Lung (tissue), 12 donors: ENCODE results near the gene EVA1C. TPM values are rescaled to one million over a fixed set of nuclear protein-coding genes. Genes with fewer than 3 reads are reported as not detected.

ENCODE experiments used
- ATAC-seq: fragments of 200-7000 bp; cut with Tn5 transposase; one replicate; pipeline ENCODE4 v1.9.1; 2020; ENCODE audit warnings: moderate number of reproducible peaks; ENCODE audit not compliant: insufficient read depth, low FRiP score
- DNase-seq, 3 donors: peaks; one replicate each; pipeline ENCODE4 v3.0.0-alpha.2; 2013 to 2017
- H3K27ac ChIP-seq, 2 donors: one replicate each; pipeline ENCODE4 v1.5.1; 2013; ENCODE audit warnings: mild to moderate bottlenecking in 2 of 2, moderate library complexity in 2 of 2, control low read depth in 1 of 2, inconsistent platforms in 1 of 2, low read depth in 1 of 2, low read length in 1 of 2
- H3K27me3 ChIP-seq, 3 donors: one replicate each; pipeline ENCODE4 v1.5.1; 2013; ENCODE audit warnings: low read length in 2 of 3; ENCODE audit not compliant: control insufficient read depth in 3 of 3, insufficient read depth in 3 of 3
- H3K36me3 ChIP-seq, 4 donors: one replicate each; pipeline ENCODE4 v1.5.1; 2013; ENCODE audit warnings: low read length in 4 of 4, mild to moderate bottlenecking in 1 of 4, moderate library complexity in 1 of 4; ENCODE audit not compliant: control insufficient read depth in 4 of 4, insufficient read depth in 4 of 4
- H3K4me1 ChIP-seq, 5 donors: one replicate each; pipeline ENCODE4 v1.5.1; 2013; ENCODE audit warnings: low read length in 5 of 5, mild to moderate bottlenecking in 2 of 5, moderate library complexity in 1 of 5; ENCODE audit not compliant: control insufficient read depth in 5 of 5, insufficient read depth in 5 of 5
- H3K4me3 ChIP-seq: one replicate; pipeline ENCODE4 v1.5.1; 2013; ENCODE audit warnings: mild to moderate bottlenecking, control low read depth, moderate library complexity
- H3K9ac ChIP-seq, 2 donors: one replicate each; pipeline ENCODE4 v1.5.1; 2013; ENCODE audit warnings: low read length in 2 of 2, control low read depth in 1 of 2; ENCODE audit not compliant: insufficient read depth in 1 of 2
- H3K9me3 ChIP-seq, 4 donors: one replicate each; pipeline ENCODE4 v1.5.1; 2013; ENCODE audit warnings: low read length in 3 of 4, mild to moderate bottlenecking in 1 of 4, moderate library complexity in 1 of 4; ENCODE audit not compliant: control insufficient read depth in 4 of 4, insufficient read depth in 3 of 4
- CTCF ChIP-seq: IDR thresholded peaks from 2 replicates; pipeline ENCODE4 v1.5.1; 2012; ENCODE audit warnings: mild to moderate bottlenecking; ENCODE audit errors: control extremely low read depth, extremely low read depth
- WGBS, 2 donors: extraction: QIAGEN DNeasy Blood & Tissue Kit; methylation state at CpG; one replicate each; pipeline ENCODE4 v1.1.7; 2013; 5-methylcytosine and 5-hydroxymethylcytosine counted together
- polyA plus RNA-seq, 2 donors: library from polyadenylated mRNA; stranded (reverse); fragments of 200-250 nt; gene quantifications; one replicate each; pipeline ENCODE4 v1.2.1, GENCODE V29; 2013
- total RNA-seq, 2 donors: library from RNA; depleted of rRNA in 1 of 2; stranded (reverse); fragments of >200 nt in 1 of 2; gene quantifications; one replicate each; pipeline ENCODE4 v1.2.1, GENCODE V29; 2014 to 2021
- donor health status: control.
- donor health status: control.
- donor health status: Bipolar disorder and iron deficiency.
- donor health status: healthy.
- donor health status: DM: yes; HTN: yes; CAD: no.

EVA1C gene
- total and polyA plus RNA-seq, 4 donors: 13.9 to 59.0 (median 48.6) TPM

GRCh38 chr21:32424674-32425073 lies 12.2 kb downstream of the EVA1C start:
- Histone ChIP-seq H3K4me3 (no peak overlapping the region), H3K9me3 (no peaks in the 10 kb centered on the region), H3K27ac (no peak overlapping the region), H3K27me3 (no peaks in the 10 kb centered on the region), H3K9ac (no peak overlapping the region), H3K4me1 (peaks cover 0 to 5% (median 0%) of the 10 kb centered on the region in 5 donors), H3K36me3 (peaks cover 0 to 2% (median 0%) of the 10 kb centered on the region in 4 donors)
- no peak for TF ChIP-seq CTCF
- no peak for ATAC-seq
- DNase-seq: no peak
- WGBS, 2 donors: 90 to 92% methylated on average over 5 of the region's 5 CpGs

GRCh38 chr21:32425628-32426027 lies 13.1 kb downstream of the EVA1C start:
- WGBS, 2 donors: 92 to 97% methylated on average over 4 of the region's 4 CpGs
- no peak for ATAC-seq
- H3K4me3 ChIP-seq: no peak overlapping the region
- H3K4me1 ChIP-seq: peaks cover 0 to 8% (median 0%) of the 10 kb centered on the region in 5 donors
- no peak overlapping the region for H3K27ac ChIP-seq
- no peaks in the 10 kb centered on the region for H3K9me3 ChIP-seq
- peaks cover 0 to 2% (median 0%) of the 10 kb centered on the region in 4 donors for H3K36me3 ChIP-seq
- H3K27me3 ChIP-seq: no peaks in the 10 kb centered on the region
- DNase-seq: no peak
- no peak overlapping the region for H3K9ac ChIP-seq
- TF ChIP-seq CTCF: no peak

GRCh38 chr21:32426066-32426465 lies 13.6 kb downstream of the EVA1C start:
- WGBS, 2 donors: 51 to 70% methylated on average over 5 of the region's 5 CpGs
- TF ChIP-seq CTCF: no peak

DNA sequence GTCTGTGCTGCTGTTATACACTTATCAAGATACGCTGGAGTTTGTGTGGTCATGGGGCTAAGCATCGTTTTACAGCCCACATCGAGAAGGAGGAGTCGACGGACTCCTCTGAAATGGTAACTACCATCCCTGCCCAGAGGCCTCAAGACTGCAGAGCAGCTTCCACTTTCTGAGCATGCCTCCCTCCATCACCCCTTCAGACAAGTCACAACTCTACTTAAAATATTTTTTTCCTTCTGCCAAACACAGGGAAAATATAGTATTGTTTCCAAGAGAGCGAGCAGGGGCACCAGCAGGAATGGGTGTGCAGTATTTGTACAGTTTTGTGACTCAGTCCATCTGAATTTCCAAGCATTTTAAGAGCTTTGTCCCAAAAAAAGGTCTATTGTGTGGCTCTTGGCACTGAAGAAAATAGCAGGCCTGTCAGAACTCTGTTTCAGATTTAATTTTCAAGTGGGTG lies 14.1 kb downstream of the EVA1C start:
- H3K36me3 ChIP-seq: peaks cover 0 to 2% (median 0%) of the 10 kb centered on the region in 4 donors
- DNase-seq (no peak), ATAC-seq (no peak)
- no peak overlapping the region for H3K4me3 ChIP-seq
- H3K4me1 ChIP-seq: peaks cover 0 to 8% (median 0%) of the 10 kb centered on the region in 5 donors
- WGBS, 2 donors: 81 to 87% methylated on average over 6 of the region's 6 CpGs
- H3K9me3 ChIP-seq: no peaks in the 10 kb centered on the region
- no peak overlapping the region for H3K27ac ChIP-seq
- TF ChIP-seq CTCF: no peak
- H3K27me3 ChIP-seq: no peaks in the 10 kb centered on the region
- H3K9ac ChIP-seq: no peak overlapping the region

More at GRCh38 chr21:32426066-32426465, 13.6 kb downstream of the EVA1C start:
- H3K4me1 ChIP-seq: peaks cover 0 to 8% (median 0%) of the 10 kb centered on the region in 5 donors
- H3K27me3 ChIP-seq: no peaks in the 10 kb centered on the region
- H3K9me3 ChIP-seq: no peaks in the 10 kb centered on the region
- H3K4me3 ChIP-seq: no peak overlapping the region
- ATAC-seq (no peak), DNase-seq (no peak)
- H3K9ac ChIP-seq: no peak overlapping the region
- H3K27ac ChIP-seq: no peak overlapping the region
- H3K36me3 ChIP-seq: peaks cover 0 to 2% (median 0%) of the 10 kb centered on the region in 4 donors
